ENCODE measurements around the gene SGMS1.

SGMS1 gene

DNA sequence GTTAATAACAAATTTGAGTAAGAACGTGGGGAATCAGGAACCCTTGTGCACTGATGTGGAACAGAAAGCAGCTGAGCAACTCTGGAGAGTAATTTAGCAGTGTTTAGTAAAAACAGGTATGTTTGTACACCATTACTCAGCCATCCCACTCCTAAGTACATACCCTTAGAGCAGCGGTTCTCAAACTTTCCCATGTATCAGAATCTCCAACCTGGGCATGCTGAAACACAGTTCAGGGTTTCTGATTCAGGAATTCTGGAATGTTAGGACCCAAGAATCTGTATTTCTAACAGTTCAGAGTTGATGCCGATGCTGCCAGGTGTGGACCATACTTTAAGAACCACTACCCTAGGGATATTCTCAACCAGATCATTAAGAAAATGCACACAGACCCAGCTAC, 5.1 kb downstream of the SGMS1 start:
- DNase-seq (ENCODE audit: low read depth): no peak
- H3K4me3 ChIP-seq (ENCODE audit: control insufficient read depth, low read depth, low read length): no peak overlapping the region
- TF ChIP-seq, protein P1, sequence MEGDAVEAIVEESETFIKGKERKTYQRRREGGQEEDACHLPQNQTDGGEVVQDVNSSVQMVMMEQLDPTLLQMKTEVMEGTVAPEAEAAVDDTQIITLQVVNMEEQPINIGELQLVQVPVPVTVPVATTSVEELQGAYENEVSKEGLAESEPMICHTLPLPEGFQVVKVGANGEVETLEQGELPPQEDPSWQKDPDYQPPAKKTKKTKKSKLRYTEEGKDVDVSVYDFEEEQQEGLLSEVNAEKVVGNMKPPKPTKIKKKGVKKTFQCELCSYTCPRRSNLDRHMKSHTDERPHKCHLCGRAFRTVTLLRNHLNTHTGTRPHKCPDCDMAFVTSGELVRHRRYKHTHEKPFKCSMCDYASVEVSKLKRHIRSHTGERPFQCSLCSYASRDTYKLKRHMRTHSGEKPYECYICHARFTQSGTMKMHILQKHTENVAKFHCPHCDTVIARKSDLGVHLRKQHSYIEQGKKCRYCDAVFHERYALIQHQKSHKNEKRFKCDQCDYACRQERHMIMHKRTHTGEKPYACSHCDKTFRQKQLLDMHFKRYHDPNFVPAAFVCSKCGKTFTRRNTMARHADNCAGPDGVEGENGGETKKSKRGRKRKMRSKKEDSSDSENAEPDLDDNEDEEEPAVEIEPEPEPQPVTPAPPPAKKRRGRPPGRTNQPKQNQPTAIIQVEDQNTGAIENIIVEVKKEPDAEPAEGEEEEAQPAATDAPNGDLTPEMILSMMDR (IDR thresholded peaks at IDR 0.05; ENCODE audit: control insufficient read depth, insufficient read depth, low read depth, low read length, missing control alignments): no peak

DNA sequence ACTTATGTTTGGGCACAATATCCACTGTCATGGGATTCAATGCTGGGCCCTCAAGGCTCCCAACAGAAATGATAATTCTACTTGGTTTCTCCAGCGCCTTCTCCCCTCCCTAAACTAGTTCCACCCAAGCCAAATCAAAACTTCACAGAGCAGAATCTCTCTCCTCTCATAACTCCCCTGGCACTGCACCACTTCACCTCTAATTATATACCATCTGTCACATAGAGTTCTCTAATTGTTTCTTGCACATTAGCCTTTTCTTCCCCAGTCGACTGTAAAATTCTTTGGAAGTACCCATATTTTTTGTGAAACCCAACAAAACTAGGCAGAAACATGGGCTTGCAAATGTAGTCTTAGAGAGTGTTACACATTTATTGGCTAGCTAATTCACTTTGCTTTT, 8.1 kb downstream of the SGMS1 start:
- no peak for DNase-seq (ENCODE audit: low read depth)
- TF ChIP-seq, protein P1 (IDR thresholded peaks at IDR 0.05; ENCODE audit: control insufficient read depth, insufficient read depth, low read depth, low read length, missing control alignments): no peak
- H3K4me3 ChIP-seq (ENCODE audit: control insufficient read depth, low read depth, low read length): no peak overlapping the region

DNA sequence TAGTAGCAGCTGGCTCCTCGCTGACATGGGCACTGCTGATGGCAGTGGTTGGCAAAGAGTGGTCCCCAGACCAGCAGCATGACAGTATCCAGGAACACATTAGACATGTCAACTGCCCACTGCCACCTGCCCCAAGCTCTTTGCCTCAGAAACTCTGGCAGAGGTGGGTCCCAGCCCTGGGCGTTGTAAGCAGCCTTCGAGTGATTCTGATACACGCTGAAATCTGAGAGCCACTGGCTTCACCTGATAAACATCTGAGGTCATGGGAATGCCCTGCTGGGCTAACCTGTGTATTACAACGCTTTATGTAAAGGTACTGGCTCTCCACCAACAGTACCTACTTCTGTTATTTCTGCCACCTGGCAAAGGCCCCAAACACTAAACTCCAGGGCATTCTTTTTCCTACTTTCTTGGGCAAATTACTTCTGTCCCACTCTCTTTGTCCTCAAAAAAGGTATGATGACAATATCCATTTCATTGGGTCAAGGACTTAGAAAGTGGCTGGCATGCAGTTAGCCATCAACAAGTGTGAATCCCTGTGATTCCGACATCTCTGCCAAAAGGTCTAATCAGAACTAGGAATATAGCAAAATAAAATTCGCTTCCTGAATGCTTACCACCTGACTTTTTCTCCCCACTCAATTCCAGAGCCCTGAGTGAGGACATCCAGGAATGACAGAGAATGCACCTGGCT, 9.2 kb downstream of the SGMS1 start:
- TF ChIP-seq, protein P1 (IDR thresholded peaks at IDR 0.05; ENCODE audit: control insufficient read depth, insufficient read depth, low read depth, low read length, missing control alignments): no peak
- no peak for DNase-seq (ENCODE audit: low read depth)
- H3K4me3 ChIP-seq (ENCODE audit: control insufficient read depth, low read depth, low read length): no peak overlapping the region

DNA sequence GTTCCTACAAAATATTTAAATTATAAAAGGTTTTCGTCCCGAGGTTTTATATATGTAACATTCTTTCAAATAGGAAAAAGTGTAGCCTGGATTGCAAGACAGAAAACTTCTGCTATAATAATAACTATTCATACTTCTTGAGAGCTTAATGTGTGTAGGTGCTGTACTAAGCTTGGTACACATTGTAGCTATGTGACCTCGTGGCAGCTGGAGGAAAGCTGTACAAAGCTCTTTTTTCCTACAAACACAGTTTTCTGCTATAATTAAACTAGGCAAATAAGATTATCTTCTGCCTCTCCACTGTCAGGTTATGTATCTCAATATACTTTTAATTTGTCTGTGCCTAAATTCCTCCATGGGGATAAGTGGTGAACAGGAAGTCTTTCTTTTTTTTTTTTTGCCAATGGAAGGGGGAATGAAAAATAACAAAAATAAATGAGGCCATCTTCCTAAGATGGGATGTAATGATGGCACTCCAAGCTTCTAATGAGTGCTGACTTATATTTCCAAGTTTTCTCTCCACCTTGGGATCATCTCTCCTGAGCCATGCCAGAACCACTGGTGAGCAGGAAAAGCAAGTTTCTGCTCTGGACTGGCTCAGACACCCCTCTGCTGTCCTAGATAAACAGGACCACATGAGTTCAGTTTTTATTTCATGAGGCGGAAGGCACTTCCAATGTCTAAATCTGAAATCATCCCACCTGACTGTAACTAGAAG, 9.9 kb downstream of the SGMS1 start:
- no peak overlapping the region for H3K4me3 ChIP-seq (ENCODE audit: control insufficient read depth, low read depth, low read length)
- TF ChIP-seq, protein P1 (IDR thresholded peaks at IDR 0.05; ENCODE audit: control insufficient read depth, insufficient read depth, low read depth, low read length, missing control alignments): no peak
- DNase-seq (ENCODE audit: low read depth): no peak

DNA sequence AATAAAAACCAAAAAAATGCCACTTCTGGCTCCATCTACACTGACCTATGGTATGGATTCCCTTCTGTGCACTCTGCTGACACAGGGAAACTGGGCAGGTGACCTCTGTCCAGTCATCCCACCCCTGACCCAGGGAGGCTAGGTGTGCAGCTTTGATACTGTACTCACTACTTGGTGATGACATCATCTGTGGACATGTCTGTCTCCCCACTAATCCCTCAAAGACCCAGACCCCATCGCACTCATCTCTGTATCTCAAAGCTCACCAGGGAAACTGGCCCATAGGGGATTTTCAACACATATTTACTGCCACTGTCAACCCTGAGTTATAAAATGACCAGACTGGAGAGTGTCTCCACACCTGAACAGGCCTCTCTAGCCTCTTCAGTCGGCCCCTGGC, 10.6 kb downstream of the SGMS1 start:
- TF ChIP-seq, protein P1 (IDR thresholded peaks at IDR 0.05; ENCODE audit: control insufficient read depth, insufficient read depth, low read depth, low read length, missing control alignments): no peak
- no peak overlapping the region for H3K4me3 ChIP-seq (ENCODE audit: control insufficient read depth, low read depth, low read length)
- no peak for DNase-seq (ENCODE audit: low read depth)

DNA sequence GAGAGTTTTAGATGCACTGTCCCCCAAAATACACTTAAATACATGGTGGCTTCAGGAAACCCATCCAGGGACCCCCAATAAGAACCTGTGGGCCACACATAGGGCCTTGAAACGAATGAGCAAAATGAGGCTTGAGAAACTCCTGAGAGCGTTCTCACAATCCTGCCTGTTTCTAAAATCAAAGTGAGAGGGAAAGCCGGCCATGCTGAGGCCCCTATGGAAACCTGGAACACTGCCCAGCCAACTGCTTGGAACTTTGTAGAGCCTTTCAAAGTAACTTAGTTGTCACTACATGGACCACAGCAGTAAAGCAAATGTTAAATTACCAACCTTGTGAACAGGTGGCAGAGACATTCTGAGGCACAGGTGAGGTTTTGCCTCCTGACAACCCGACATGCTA, 13.4 kb downstream of the SGMS1 start:
- TF ChIP-seq, protein P1 (IDR thresholded peaks at IDR 0.05; ENCODE audit: control insufficient read depth, insufficient read depth, low read depth, low read length, missing control alignments): no peak
- DNase-seq (ENCODE audit: low read depth): no peak
- no peak overlapping the region for H3K4me3 ChIP-seq (ENCODE audit: control insufficient read depth, low read depth, low read length)

Data from AG09309 (cell line).